HEK293T (cell line): ENCODE measurements around the gene ABCD1.

Source experiments
- BHLHE40 ChIP-seq: fragments of 450-650 bp; IDR thresholded peaks from 2 replicates; pipeline ENCODE4 v1.6.1; 2016; ENCODE audit warnings: mild to moderate bottlenecking, moderate library complexity, borderline replicate concordance
- ELF4 ChIP-seq: fragments of 450-650 bp; IDR thresholded peaks from 2 replicates; pipeline ENCODE4 v1.6.1; 2017; ENCODE audit warnings: antibody characterized with exemption
- FOXM1 ChIP-seq: fragments of 450-650 bp; IDR thresholded peaks from 2 replicates; pipeline ENCODE4 v1.6.1; 2017; ENCODE audit warnings: mild to moderate bottlenecking, borderline replicate concordance
- L3MBTL2 ChIP-seq: fragments of 450-650 bp; conservative IDR thresholded peaks from 2 replicates; pipeline ENCODE4 v1.6.1; 2016; ENCODE audit warnings: mild to moderate bottlenecking
- LEF1 ChIP-seq: fragments of 450-650 bp; IDR thresholded peaks from 2 replicates; pipeline ENCODE4 v1.6.1; 2017; ENCODE audit warnings: mild to moderate bottlenecking, borderline replicate concordance
- NFRKB ChIP-seq: fragments of 450-650 bp; IDR thresholded peaks from 2 replicates; pipeline ENCODE4 v1.6.1; 2016; ENCODE audit warnings: mild to moderate bottlenecking, moderate library complexity
- SP1 ChIP-seq: fragments of 450-650 bp; IDR thresholded peaks from 2 replicates; pipeline ENCODE4 v1.6.1; 2017
- SUZ12 ChIP-seq: fragments of 450-650 bp; IDR thresholded peaks from 2 replicates; pipeline ENCODE4 v1.6.1; 2016; ENCODE audit warnings: mild to moderate bottlenecking

DNA sequence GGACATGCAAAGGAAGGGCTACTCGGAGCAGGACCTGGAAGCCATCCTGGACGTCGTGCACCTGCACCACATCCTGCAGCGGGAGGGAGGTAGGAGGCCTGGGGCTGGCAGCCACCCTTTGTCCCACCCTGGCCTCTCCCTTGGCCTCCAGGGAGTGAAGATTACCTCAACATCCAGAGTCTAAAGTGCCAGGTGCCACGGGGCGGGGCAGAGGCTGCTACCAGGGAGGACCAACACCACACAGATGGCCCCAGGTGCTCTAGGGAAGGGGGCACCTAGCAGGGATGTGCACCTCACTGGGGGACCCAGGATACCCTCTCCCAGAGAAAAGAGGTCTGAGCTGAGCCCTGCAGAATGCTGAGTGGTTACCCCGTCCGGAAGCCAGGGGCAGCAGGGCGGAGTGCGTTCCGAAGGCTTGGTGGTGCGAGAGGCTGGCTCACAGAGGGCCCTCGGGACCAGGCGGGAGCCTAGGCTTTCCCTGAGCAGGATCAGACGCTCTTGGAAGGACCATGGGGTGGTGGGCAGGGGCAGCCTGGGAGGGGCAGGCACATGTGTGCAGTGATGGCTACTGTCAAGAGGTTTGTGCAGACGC, 16.1 kb downstream of the ABCD1 start:
- TF ChIP-seq LEF1: no peak
- TF ChIP-seq SP1: no peak
- TF ChIP-seq FOXM1: no peak
- TF ChIP-seq L3MBTL2: no peak
- TF ChIP-seq NFRKB: no peak
- no peak for TF ChIP-seq ELF4
- TF ChIP-seq SUZ12: no peak
- TF ChIP-seq BHLHE40: no peak
